Measurements from ENCODE around the gene RNFT2. TPM values are rescaled to one million over a fixed set of nuclear protein-coding genes. Genes with fewer than 3 reads are reported as not detected.

Gene RNFT2
- polyA plus RNA-seq, 1 donor from 2014 or later = 20.6 TPM

DNA sequence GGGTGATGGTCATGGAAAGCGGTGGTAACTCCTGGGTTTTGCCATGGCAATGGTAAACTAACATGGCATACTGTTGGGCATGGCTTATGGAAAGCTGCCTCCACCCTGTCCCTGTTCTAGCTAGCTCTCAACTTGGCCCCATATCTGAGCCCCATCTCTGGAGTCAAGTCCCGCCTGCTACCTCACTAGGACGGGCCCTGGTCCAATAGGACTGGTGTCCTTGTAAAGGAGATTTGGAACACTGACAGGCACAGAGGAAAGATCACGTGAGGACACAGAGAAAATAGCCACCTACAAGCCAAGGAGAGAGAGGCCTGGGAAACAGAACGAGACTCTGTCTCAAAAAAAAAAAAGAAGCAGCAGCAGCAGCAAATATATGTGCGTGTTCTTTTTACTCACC, 59.8 kb downstream of the RNFT2 start:
- Histone ChIP-seq H3K4me2 (ENCODE audit: low read length) (no peak overlapping the region), H3K79me2 (replicated peaks; ENCODE audit: insufficient read depth, low read length) (no peaks in the 10 kb centered on the region), H3F3A (ENCODE audit: insufficient read depth, low read length, poor library complexity, severe bottlenecking) (no peaks in the 10 kb centered on the region), H4K20me1 (ENCODE audit: insufficient read depth) (no peaks in the 10 kb centered on the region), H3K36me3 (ENCODE audit: insufficient read depth, low read length) (peaks cover 7% of the 10 kb centered on the region), H3K9ac (ENCODE audit: low read length) (no peak overlapping the region), H3K9me3 (ENCODE audit: low read length) (no peaks in the 10 kb centered on the region), H3K9me2 (ENCODE audit: insufficient read depth, low read length) (no peaks in the 10 kb centered on the region), H3K4me3 (ENCODE audit: low read length) (no peak overlapping the region), H2AFZ (ENCODE audit: low read depth, low read length) (no peak overlapping the region), H3K27me3 (ENCODE audit: insufficient read depth, low read depth, low read length) (no peaks in the 10 kb centered on the region), H3K27ac (ENCODE audit: low read length) (no peak overlapping the region)
- TF ChIP-seq POLR2AphosphoS5 (IDR thresholded peaks at IDR 0.05) = no peak
- TF ChIP-seq, protein P1, sequence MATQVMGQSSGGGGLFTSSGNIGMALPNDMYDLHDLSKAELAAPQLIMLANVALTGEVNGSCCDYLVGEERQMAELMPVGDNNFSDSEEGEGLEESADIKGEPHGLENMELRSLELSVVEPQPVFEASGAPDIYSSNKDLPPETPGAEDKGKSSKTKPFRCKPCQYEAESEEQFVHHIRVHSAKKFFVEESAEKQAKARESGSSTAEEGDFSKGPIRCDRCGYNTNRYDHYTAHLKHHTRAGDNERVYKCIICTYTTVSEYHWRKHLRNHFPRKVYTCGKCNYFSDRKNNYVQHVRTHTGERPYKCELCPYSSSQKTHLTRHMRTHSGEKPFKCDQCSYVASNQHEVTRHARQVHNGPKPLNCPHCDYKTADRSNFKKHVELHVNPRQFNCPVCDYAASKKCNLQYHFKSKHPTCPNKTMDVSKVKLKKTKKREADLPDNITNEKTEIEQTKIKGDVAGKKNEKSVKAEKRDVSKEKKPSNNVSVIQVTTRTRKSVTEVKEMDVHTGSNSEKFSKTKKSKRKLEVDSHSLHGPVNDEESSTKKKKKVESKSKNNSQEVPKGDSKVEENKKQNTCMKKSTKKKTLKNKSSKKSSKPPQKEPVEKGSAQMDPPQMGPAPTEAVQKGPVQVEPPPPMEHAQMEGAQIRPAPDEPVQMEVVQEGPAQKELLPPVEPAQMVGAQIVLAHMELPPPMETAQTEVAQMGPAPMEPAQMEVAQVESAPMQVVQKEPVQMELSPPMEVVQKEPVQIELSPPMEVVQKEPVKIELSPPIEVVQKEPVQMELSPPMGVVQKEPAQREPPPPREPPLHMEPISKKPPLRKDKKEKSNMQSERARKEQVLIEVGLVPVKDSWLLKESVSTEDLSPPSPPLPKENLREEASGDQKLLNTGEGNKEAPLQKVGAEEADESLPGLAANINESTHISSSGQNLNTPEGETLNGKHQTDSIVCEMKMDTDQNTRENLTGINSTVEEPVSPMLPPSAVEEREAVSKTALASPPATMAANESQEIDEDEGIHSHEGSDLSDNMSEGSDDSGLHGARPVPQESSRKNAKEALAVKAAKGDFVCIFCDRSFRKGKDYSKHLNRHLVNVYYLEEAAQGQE (IDR thresholded peaks at IDR 0.05; ENCODE audit: borderline replicate concordance) = no peak
- TF ChIP-seq, protein P2, sequence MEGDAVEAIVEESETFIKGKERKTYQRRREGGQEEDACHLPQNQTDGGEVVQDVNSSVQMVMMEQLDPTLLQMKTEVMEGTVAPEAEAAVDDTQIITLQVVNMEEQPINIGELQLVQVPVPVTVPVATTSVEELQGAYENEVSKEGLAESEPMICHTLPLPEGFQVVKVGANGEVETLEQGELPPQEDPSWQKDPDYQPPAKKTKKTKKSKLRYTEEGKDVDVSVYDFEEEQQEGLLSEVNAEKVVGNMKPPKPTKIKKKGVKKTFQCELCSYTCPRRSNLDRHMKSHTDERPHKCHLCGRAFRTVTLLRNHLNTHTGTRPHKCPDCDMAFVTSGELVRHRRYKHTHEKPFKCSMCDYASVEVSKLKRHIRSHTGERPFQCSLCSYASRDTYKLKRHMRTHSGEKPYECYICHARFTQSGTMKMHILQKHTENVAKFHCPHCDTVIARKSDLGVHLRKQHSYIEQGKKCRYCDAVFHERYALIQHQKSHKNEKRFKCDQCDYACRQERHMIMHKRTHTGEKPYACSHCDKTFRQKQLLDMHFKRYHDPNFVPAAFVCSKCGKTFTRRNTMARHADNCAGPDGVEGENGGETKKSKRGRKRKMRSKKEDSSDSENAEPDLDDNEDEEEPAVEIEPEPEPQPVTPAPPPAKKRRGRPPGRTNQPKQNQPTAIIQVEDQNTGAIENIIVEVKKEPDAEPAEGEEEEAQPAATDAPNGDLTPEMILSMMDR (IDR thresholded peaks at IDR 0.05; ENCODE audit: poor library complexity, severe bottlenecking) = no peak
- TF ChIP-seq RAD21 (conservative IDR thresholded peaks at IDR 0.05) = no peak

- H3K9me3 ChIP-seq (ENCODE audit: low read length) = no peaks in the 10 kb centered on the region
- no peak overlapping the region for H3K9ac ChIP-seq (ENCODE audit: low read length)
- H2AFZ ChIP-seq (ENCODE audit: low read depth, low read length) = no peak overlapping the region
- H3K36me3 ChIP-seq (ENCODE audit: insufficient read depth, low read length) = peaks cover 7% of the 10 kb centered on the region
- no peak overlapping the region for H3K4me3 ChIP-seq (ENCODE audit: low read length)
- H3K27me3 ChIP-seq (ENCODE audit: insufficient read depth, low read depth, low read length) = no peaks in the 10 kb centered on the region
- H4K20me1 ChIP-seq (ENCODE audit: insufficient read depth) = no peaks in the 10 kb centered on the region
- H3F3A ChIP-seq (ENCODE audit: insufficient read depth, low read length, poor library complexity, severe bottlenecking) = no peaks in the 10 kb centered on the region
- H3K4me2 ChIP-seq (ENCODE audit: low read length) = no peak overlapping the region
- no peaks in the 10 kb centered on the region for H3K9me2 ChIP-seq (ENCODE audit: insufficient read depth, low read length)
- TF ChIP-seq, protein P1 (IDR thresholded peaks at IDR 0.05; ENCODE audit: borderline replicate concordance) = no peak
- TF ChIP-seq, protein P2 (IDR thresholded peaks at IDR 0.05; ENCODE audit: poor library complexity, severe bottlenecking) = no peak
- TF ChIP-seq SMC3 (conservative IDR thresholded peaks at IDR 0.05; ENCODE audit: poor library complexity) (no peak), MXI1 (conservative IDR thresholded peaks at IDR 0.05; ENCODE audit: poor library complexity, severe bottlenecking) (no peak), EP300 (conservative IDR thresholded peaks at IDR 0.05; ENCODE audit: poor library complexity, severe bottlenecking) (no peak), TAF1 (IDR thresholded peaks at IDR 0.05; ENCODE audit: low read depth) (no peak), POLR2AphosphoS5 (IDR thresholded peaks at IDR 0.05) (no peak), RAD21 (conservative IDR thresholded peaks at IDR 0.05) (no peak), EZH2 (IDR thresholded peaks at IDR 0.05; ENCODE audit: borderline replicate concordance, insufficient read depth, low read length, poor library complexity, severe bottlenecking) (no peak)
- no peaks in the 10 kb centered on the region for H3K79me2 ChIP-seq (replicated peaks; ENCODE audit: insufficient read depth, low read length)
- no peak overlapping the region for H3K27ac ChIP-seq (ENCODE audit: low read length)
These were observed 60.6 kb downstream of the RNFT2 start for GRCh38 chr12:116798719-116799118.

All from neural cell (in vitro differentiated cells).